Epithelial cell of esophagus (primary cell): ENCODE measurements around the gene ANK3.
A peak's percentile ranks its signal among the peaks of the same experiment; 100 is the strongest.

ENCODE experiments used
- DNase-seq: peaks from one replicate; pipeline ENCODE4 v3.0.0; 2010; ENCODE audit warnings: low read depth
- H3K4me3 ChIP-seq: 2 replicates; pipeline ENCODE4 v1.5.1; 2011; ENCODE audit warnings: mild to moderate bottlenecking, low read length, control low read depth
- CTCF ChIP-seq: IDR thresholded peaks from 2 replicates; pipeline ENCODE4 v1.5.1; 2011; ENCODE audit warnings: low read depth, mild to moderate bottlenecking, low read length, control low read depth, inconsistent platforms; ENCODE audit not compliant: insufficient read depth; ENCODE audit errors: missing control alignments

ANK3 gene

GRCh38 chr10:60155943-60156683 lies 233.6 kb downstream of the ANK3 start:
- H3K4me3 ChIP-seq = no peak overlapping the region
- DNase-seq = no peak
- TF ChIP-seq CTCF = no peak

GRCh38 chr10:60155099-60155877 lies 234.4 kb downstream of the ANK3 start:
- H3K4me3 ChIP-seq = no peak overlapping the region

GRCh38 chr10:60149003-60149402 lies 240.7 kb downstream of the ANK3 start:
- H3K4me3 ChIP-seq = no peak overlapping the region
- TF ChIP-seq CTCF = no peak
- peak; percentile 62 for DNase-seq

More at GRCh38 chr10:60155099-60155877, 234.4 kb downstream of the ANK3 start:
- peak; percentile 46 for DNase-seq
- TF ChIP-seq CTCF = no peak

- TF ChIP-seq CTCF = no peak
- H3K4me3 ChIP-seq = no peak overlapping the region
- peak; percentile 86 for DNase-seq
These were observed 241.3 kb downstream of the ANK3 start for GRCh38 chr10:60148266-60148840.

DNA sequence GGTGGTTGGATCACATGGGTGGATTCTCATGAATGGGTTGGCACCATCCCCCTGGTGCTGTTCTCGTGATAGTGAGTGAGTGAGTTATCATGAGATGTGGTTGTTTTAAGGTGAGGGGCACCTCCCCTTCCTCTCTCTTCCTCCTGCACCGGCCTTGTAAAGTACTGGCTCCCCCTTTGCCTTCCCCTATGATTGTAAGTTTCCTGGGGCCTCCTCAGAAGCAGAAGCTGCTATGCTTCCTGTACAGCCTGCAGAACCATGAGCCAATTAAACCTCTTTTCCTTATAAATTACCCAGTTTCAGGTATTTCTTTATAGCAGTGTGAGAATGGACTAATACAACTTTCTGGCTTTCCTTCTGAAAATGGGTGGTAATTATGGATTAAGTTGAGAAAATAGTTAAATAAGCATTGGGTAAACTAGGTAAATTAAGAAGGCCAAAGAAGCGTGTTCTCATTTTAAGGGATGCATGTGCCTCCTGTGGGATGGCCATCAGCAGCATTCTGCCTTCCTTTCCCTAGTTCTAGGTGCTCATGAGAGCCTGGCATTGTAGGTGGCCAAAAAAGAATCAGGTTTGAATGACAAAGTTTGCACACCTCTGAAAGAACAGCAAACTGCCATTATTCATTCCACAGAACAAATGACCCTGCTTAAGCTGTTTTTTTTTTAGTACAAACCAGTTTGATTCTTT lies 242.0 kb downstream of the ANK3 start:
- no peak overlapping the region for H3K4me3 ChIP-seq
- TF ChIP-seq CTCF = no peak
- DNase-seq = no peak

- TF ChIP-seq CTCF = no peak
- DNase-seq = no peak
- no peak overlapping the region for H3K4me3 ChIP-seq
These were observed 242.7 kb downstream of the ANK3 start for GRCh38 chr10:60147025-60147424.
